NCI-H345 treated with DMSO at 0.1 percent for 48 hours (cell line): ENCODE results near the gene IFIT1B.
"Not testable (repeated sequence)": the region's sequence is repeated elsewhere in the genome, so short reads cannot be mapped to it uniquely, and the experiment has no call there.

Experiments
- DNase-seq: peaks from one replicate; lab custom pipeline; 2025; ENCODE audit not compliant: unreplicated experiment; lab: John Stamatoyannopoulos, UW

IFIT1B gene

DNA sequence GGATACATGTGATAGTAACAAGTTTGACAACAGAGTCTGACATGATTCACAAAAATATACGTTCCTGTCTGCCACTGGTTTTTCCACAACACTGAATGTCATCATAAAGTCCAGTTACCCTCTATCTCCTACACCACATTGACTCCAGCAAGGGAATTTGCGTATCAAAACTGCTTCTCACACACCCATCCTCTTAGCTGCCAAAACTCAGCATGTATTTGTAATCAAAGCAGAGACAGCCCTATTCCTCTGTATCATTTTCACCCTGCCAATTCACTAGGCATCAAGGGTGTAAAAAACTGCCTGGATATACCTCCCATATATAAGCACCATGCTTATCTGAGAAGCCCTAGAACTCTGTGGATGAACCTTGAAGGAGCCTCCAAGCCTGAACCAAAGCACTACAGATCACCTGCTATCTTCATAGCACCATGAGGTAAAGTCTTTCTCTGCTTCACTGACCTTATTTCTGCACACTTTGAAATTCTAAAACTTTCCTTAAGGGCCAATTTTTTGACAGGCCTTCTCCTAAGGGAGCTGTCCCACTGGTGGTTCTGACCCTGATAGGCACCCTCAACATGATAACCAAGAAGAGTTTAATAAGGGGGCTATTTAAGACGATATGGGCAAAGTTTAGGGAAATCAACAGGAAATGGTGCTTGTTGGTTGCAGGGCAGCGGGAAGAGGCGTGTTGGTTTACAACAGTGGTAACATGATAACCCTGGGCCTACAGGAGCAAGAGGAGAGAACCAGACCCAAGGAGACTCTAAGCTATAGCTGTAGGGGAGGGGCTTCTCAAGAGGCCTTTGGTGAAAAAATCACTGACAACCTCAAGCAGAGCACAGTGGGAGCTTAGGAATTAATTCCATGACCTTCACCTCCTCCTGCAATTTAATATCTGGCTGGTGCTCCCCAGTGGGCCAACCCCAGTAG is at the start of gene IFIT1B:
IFIT1B (plus strand) TSS at position 352 of the 933 bp plus-strand sequence; CDS start at position 432, 80 bp downstream.
- DNase-seq, result no peak

- DNase-seq, result no peak
Observed at GRCh38 chr10:89329151-89329550, 48.7 kb upstream of the IFIT1B start.

DNA sequence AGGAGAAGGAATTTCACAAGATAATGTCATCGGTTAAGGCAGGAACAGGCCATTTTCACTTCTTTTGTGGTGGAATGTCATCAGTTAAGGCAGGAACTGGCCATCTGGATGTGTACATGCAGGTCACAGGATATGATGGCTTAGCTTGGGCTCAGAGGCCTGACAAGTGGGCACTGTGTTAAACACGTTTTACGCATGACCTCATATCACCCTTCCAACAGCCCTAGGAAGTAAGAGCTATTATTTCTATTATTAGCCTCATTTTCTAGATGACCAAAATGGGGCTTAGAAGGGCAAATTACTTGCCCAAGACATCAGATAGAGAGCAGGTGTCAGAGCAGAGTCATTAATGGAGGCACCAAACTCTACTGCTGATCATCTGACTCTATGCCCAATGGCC is 47.8 kb upstream of the IFIT1B start:
- not testable (repeated sequence) for DNase-seq

GRCh38 chr10:89330537-89331212 is 47.2 kb upstream of the IFIT1B start:
- no peak for DNase-seq

DNA sequence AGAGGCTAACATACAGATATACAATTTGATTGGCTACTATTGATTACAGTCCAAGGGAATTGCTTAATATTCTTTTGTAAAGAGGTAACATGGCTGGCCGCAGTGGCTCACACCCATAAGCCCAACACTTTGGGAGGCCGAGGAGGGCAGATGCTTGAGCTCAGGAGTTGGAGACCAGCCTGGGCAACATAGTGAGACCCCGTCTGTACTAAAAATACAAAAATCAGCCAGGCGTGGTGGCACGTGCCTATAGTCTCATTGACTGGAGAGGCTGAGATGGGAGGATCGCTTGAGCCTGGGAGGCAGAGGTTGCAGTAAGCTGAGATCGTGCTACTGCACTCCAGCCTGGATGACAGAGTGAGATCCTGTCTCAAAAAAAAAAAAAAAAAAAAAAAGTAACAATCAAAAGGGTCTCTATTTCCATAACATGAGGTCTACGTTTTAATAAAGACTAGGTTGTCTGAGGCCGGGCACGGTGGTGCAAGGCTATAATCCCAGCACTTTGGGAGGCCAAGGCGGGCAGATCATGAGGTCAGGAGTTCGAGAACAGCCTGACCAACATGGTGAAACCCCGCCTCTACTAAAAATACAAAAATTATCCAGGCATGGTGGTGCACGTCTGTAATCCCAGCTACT is 46.3 kb upstream of the IFIT1B start:
- not testable (repeated sequence) for DNase-seq

GRCh38 chr10:89332123-89332633 is 45.7 kb upstream of the IFIT1B start:
- no peak for DNase-seq

DNA sequence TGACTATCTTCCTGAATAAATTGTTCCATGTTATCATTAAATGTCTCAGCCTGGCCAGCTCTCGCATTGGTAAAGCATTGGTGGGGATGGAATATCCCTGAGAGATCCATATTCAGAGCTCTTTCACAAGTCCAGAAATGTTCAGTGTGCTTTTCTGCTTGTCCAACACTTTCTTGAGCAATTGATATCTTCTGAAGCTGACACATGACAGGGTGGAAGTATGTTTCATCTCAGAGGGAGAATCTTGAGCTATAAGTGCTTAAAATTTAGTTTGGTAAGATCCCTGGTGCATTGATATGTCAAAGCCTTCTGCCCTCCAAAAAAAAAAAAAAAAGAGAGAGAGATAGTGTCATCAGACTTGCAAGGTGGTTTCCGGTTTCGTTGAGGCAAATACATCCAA is 42.6 kb upstream of the IFIT1B start:
- DNase-seq, result no peak

- no peak for DNase-seq
Observed at GRCh38 chr10:89336241-89336640, 41.6 kb upstream of the IFIT1B start.

DNA sequence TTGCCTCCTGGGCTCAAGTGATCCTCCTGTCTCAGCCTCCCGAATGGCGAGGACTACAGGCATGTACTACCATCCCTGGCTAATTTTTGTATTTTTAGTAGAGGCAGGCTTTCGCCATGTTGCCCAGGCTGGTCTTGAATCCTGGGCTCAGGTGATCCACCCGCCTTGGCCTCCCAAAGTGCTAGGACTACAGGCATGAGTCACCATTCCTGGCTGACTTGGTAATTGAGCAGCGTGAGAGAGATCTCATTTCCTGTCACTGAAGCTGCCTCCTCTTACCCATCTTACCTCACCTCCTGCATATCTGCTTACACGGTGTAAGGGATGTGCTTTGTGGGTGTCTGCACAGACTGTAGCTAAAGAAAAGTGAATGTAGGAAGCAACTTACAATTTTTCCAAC is 40.4 kb upstream of the IFIT1B start:
- no peak for DNase-seq

DNA sequence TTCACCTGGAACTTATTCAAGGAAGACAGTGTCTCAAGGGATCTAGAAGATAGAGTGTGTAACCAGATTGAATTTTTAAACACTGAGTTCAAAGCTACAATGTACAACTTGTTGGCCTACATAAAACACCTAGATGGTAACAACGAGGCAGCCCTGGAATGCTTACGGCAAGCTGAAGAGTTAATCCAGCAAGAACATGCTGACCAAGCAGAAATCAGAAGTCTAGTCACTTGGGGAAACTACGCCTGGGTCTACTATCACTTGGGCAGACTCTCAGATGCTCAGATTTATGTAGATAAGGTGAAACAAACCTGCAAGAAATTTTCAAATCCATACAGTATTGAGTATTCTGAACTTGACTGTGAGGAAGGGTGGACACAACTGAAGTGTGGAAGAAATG is 39.1 kb upstream of the IFIT1B start:
- no peak for DNase-seq

DNA sequence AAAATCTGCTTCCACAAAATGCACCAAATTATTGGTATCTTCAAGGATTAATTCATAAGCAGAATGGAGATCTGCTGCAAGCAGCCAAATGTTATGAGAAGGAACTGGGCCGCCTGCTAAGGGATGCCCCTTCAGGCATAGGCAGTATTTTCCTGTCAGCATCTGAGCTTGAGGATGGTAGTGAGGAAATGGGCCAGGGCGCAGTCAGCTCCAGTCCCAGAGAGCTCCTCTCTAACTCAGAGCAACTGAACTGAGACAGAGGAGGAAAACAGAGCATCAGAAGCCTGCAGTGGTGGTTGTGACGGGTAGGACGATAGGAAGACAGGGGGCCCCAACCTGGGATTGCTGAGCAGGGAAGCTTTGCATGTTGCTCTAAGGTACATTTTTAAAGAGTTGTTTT is 38.0 kb upstream of the IFIT1B start:
- no peak for DNase-seq

GRCh38 chr10:89341649-89342048 is 36.2 kb upstream of the IFIT1B start:
- DNase-seq, result no peak

- DNase-seq, result no peak
Observed at GRCh38 chr10:89342206-89342958, 35.5 kb upstream of the IFIT1B start.

DNA sequence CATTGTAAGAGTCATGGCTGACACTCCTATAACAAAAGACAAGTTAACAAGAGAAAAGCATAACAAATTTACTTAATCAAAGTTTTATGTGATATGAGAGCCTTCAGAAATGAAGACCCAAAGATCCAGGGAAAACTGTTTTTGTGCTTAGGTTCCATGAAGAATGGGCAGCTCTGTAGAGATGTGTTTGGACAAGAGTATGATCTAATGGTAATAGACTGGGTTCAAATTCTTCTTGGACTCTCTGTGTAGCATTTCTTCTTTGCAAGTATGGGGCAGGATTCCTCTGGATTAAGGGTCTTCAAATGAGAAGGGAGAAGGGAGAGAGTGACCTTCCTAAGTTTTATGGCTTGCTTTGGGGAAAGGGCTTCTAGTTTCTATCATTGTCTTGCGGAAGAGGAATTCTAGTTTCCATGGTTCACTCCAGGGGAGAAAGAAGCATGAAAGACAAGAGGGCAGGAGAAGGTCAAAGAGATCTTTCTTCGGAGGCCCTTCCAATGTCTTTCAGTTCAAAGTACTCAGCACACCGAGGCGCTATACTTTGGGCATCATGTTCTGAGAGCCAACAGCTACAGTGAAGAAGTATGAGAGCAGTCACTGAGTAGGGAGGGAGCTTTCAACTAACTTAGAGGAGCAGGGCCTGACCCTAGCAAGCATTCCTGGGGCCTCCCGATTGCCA is 34.6 kb upstream of the IFIT1B start:
- no peak for DNase-seq

GRCh38 chr10:89344156-89344555 is 33.7 kb upstream of the IFIT1B start:
- no peak for DNase-seq

- DNase-seq, result no peak
Observed at GRCh38 chr10:89345367-89346000, 32.4 kb upstream of the IFIT1B start.

- DNase-seq, result no peak
Observed at GRCh38 chr10:89346405-89347254, 31.2 kb upstream of the IFIT1B start.

DNA sequence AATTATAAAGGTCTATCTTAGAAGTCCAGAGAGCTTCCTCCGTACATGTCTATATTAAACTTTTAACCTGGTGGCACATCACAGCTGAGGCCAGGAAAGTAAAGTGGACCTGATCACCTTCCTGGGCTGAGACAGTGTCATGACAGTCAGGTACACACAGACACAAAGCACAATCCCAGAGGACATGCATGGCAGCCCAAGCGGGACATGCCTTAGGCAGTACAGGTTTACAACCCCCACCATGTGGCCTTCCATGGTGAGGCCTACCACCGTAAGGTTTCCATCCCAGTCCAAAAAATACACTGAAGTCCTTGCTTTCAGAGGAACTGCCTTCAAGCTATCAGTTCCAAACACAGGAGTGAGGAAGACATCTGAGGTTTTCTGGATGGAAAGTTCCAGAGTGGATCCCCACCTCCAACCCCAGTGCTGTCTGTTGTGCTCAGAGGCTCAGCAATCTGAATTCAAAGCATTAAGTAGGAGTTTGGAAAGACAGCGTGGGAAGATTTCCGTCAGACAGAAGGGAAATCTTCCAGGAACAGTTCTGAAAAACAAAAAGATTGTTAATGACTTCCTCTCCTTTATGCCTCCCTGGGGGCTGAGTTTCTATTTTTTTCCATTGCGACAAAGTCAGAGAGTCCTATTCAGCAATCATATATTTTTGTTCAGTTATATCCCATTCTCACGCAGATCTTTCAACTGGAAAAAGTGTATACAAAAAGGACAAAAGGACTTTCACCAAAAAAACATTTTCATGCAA is 30.0 kb upstream of the IFIT1B start:
- no peak for DNase-seq
